GM19455 (cell line): ENCODE data around the gene B4GAT1.
"Not testable (repeated sequence)": the region's sequence is repeated elsewhere in the genome, so short reads cannot be mapped to it uniquely, and the experiment has no call there.

Experiments used
- ATAC-seq: cut with Tn5 transposase; IDR thresholded peaks from one replicate; pipeline ENCODE4 v1.9.1; 2021; ENCODE audit not compliant: unreplicated experiment

B4GAT1 gene

GRCh38 chr11:66347425-66348276 is at the start of gene B4GAT1:
Gene B4GAT1, minus strand, starts transcription at chr11:66347629. Its CDS starts 84 bp downstream, at chr11:66347545.
- peak; percentile 43 for ATAC-seq

- ATAC-seq: no peak
These were observed 46.5 kb upstream of the B4GAT1 start for GRCh38 chr11:66393954-66394353.

GRCh38 chr11:66391322-66391721 is 43.9 kb upstream of the B4GAT1 start:
- no peak for ATAC-seq

GRCh38 chr11:66388780-66389386 is 41.5 kb upstream of the B4GAT1 start:
- ATAC-seq: no peak

- ATAC-seq: no peak
These were observed 39.0 kb upstream of the B4GAT1 start for GRCh38 chr11:66386171-66387069.

GRCh38 chr11:66384316-66384715 is 36.9 kb upstream of the B4GAT1 start:
- ATAC-seq: not testable (repeated sequence)

- not testable (repeated sequence) for ATAC-seq
These were observed 32.8 kb upstream of the B4GAT1 start for GRCh38 chr11:66380264-66380663.

GRCh38 chr11:66373690-66374287 is 26.4 kb upstream of the B4GAT1 start:
- not testable (repeated sequence) for ATAC-seq

GRCh38 chr11:66373265-66373664 is 25.8 kb upstream of the B4GAT1 start:
- ATAC-seq: no peak

- peak; percentile 73 for ATAC-seq
These were observed 24.4 kb upstream of the B4GAT1 start, which contains the start of gene SLC29A2 for GRCh38 chr11:66371627-66372415. Gene SLC29A2, minus strand, starts transcription at chr11:66371760. Its CDS starts 169 bp downstream, at chr11:66371591.

DNA sequence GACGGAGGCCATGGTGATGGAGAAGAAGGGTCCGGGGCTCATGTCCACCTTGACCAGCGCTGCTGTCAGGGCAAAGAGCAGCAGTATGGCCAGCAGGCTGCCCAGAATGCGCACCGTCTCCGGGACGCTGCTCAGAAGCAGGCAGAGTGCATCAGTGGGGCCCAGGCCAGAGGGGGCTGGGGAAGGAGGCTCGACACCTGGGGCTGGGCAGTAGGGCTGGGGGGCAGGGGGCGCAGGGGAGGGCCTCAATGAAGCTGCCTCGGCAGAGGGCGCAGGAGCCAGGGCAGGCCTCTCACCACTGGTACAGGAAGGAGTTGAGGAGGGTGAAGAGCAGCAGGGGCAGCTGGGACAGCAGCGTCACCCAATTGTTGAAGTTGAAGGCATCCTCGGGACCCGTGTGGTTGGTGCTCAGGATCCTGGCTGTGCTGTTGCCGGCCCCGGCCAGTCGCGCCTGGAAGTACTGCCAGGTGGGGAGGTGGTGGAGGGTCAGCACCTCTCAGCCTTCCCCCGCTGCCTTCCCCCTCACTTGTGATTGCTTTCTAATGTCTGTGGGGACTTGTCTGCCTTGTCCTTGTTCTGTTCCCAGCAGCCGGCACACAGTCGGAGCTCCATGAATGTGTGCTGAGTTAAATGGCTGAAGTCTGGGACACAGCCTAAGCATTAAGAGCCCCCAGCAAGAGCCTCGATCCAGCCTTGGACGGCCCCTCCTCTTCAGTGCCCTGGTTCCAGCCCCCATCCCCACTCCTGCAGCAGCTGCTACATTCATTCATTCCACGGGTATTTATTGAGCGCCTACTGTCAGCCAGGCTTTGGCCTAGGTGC is 21.9 kb upstream of the B4GAT1 start:
- ATAC-seq: no peak

GRCh38 chr11:66368484-66368883 is 21.1 kb upstream of the B4GAT1 start:
- ATAC-seq: no peak

DNA sequence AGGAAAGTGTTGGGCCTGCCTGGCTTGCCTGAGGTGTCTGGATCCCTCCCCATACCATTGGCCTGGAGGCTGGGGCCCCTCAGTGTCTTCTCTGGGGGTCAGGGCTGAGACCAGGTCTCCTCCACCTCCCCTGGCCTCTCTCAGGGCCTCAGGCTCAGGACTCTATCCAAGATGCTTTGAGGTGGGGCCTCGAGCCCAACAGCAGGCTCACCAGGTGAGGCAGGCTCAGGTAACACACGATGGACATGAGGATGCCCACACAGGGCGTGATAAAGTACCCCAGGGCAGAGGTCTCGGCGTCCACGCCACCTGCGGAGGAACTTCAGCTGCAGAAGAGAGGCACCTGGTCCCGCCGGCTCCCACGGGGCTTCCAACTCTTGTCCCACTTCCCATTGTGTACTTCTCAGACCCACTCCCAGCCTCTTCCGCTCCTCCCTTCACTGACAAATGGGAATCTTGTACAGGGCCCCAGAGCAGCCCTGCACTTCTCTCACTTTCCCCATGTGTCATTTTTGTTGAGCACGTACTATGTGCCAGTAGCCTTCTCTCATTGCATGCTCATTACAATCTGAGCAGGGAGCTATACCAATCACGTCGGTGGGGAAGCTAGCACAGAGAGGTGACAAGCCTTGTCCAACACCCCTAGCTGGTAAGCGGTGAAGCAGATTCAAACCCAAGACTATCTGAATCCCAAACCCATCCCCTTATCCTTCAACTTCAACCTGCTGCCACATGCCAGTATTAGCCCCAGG is 20.3 kb upstream of the B4GAT1 start:
- ATAC-seq: no peak

DNA sequence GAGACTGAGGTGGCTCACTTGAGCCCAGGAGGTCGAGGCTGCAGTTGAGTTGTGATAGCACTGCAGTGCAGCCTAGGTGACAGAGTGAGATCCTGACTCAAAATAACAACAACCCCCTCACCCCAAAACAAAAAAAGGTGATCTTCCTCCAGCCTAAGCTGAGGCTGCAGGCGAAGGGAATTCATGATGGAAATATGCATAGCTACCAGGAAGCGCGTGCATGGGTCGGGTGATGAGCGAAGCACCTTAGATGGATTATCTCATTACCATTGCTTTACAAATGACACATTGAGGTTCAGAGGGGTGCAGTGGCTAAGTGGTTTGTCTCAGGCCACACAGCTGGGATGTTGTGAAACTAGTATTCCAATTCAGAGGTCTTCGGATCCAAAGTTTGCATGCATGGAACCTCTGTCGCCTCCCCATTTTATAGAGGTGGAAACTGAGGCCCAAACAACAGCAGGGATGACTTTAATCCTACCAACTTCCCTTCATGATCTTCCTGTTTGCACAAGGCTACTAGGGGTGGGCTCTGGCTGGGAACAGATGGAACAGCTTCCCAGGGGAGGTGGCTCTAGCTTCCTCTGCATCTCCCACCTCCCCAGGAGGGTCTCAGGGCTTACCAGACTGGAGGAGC is 19.5 kb upstream of the B4GAT1 start:
- no peak for ATAC-seq

GRCh38 chr11:66365711-66366619 is 18.5 kb upstream of the B4GAT1 start:
- no peak for ATAC-seq

DNA sequence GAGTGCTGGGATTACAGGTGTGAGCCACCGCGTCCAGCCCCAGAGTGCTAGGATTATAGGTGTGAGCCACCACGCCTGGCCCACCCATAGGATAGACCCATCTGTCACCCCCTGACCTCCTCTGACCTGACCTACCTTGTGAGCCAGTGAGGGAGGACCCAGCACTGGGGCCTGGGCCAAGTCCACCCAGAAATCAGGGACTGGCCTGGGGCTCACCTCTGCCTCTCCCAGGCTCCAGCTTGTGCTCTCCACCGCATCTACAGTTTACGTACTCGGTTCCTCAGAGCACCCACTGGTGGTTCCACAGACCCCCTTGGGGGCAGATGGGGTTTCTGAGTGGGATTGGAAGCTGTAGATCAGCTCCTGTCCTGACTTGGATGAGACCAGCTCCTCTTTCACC is 17.7 kb upstream of the B4GAT1 start:
- no peak for ATAC-seq
